Stimulated activated CD4-positive, alpha-beta T cell treated with anti-CD3 and anti-CD28 coated beads, Interleukin-12 subunit alpha, Interleukin-12 subunit beta, amount 100 ng/mL, for 48 hours (primary cell): ENCODE measurements around the gene CCDC146.
"Not testable (repeated sequence)": the region's sequence is repeated elsewhere in the genome, so short reads cannot be mapped to it uniquely, and the experiment has no call there.

Source experiments
- DNase-seq, 3 donors: peaks; one replicate each; pipeline ENCODE4 v3.0.0-alpha.2; 2020; ENCODE audit warnings: low read depth in 2 of 3, low spot score in 1 of 3

The CCDC146 gene

GRCh38 chr7:77138668-77139067 is 16.3 kb downstream of the CCDC146 start:
- not testable (repeated sequence) for DNase-seq

- DNase-seq, result not testable (repeated sequence)
Measured at GRCh38 chr7:77140291-77140690, 17.9 kb downstream of the CCDC146 start.

GRCh38 chr7:77152232-77152631 is 29.8 kb downstream of the CCDC146 start:
- not testable (repeated sequence) for DNase-seq

GRCh38 chr7:77154917-77155464 is 32.6 kb downstream of the CCDC146 start:
- not testable (repeated sequence) for DNase-seq

- not testable (repeated sequence) for DNase-seq
Measured at GRCh38 chr7:77155601-77156377, 33.4 kb downstream of the CCDC146 start.

- not testable (repeated sequence) for DNase-seq
Measured at GRCh38 chr7:77157034-77157433, 34.6 kb downstream of the CCDC146 start.

GRCh38 chr7:77157446-77157845 is 35.0 kb downstream of the CCDC146 start:
- no peak for DNase-seq

- DNase-seq, result not testable (repeated sequence)
Measured at GRCh38 chr7:77171073-77171472, 48.7 kb downstream of the CCDC146 start.

- not testable (repeated sequence) for DNase-seq
Measured at GRCh38 chr7:77172437-77173172, 50.2 kb downstream of the CCDC146 start.

- DNase-seq, result not testable (repeated sequence)
Measured at GRCh38 chr7:77174418-77174817, 52.0 kb downstream of the CCDC146 start.

GRCh38 chr7:77175274-77175800 is 52.9 kb downstream of the CCDC146 start:
- DNase-seq, result not testable (repeated sequence)

GRCh38 chr7:77177321-77177904 is 55.0 kb downstream of the CCDC146 start:
- not testable (repeated sequence) for DNase-seq

- DNase-seq, result not testable (repeated sequence)
Measured at GRCh38 chr7:77178024-77178423, 55.6 kb downstream of the CCDC146 start.

GRCh38 chr7:77181015-77181595 is 58.7 kb downstream of the CCDC146 start:
- no peak for DNase-seq

- no peak for DNase-seq
Measured at GRCh38 chr7:77181734-77182133, 59.3 kb downstream of the CCDC146 start.

GRCh38 chr7:77182261-77182660 is 59.8 kb downstream of the CCDC146 start:
- DNase-seq, result no peak

GRCh38 chr7:77184463-77184862 is 62.0 kb downstream of the CCDC146 start:
- no peak for DNase-seq

GRCh38 chr7:77184990-77185389 is 62.6 kb downstream of the CCDC146 start:
- DNase-seq, result no peak

GRCh38 chr7:77185866-77186265 is 63.5 kb downstream of the CCDC146 start:
- DNase-seq, result no peak

- no peak for DNase-seq
Measured at GRCh38 chr7:77188731-77189437, 66.5 kb downstream of the CCDC146 start.
